Calu3 (cell line): ENCODE data around the gene PDLIM1. TPM values are rescaled to one million over a fixed set of nuclear protein-coding genes. Genes with fewer than 3 reads are reported as not detected.

Source experiments
- BruUV-seq: library from RNA; stranded (reverse); fragments of 400-500 nt; replicated peaks from 2 replicates; lab custom pipeline; 2021; lab: Mats Ljungman, UMichigan
- CTCF ChIA-PET: fragments of 300-600 bp; sonication (Branson Sonifier 250); formaldehyde crosslinking; loops from one replicate; lab custom pipeline; 2022; ENCODE audit warnings: antibody characterized with exemption; lab: Charles Lee
- DNase-seq: peaks from one replicate; pipeline ENCODE4 v3.0.0; 2022
- H3K27ac Mint-ChIP-seq: one replicate; pipeline ENCODE4 v1.8.0; 2022; ENCODE audit warnings: mixed read lengths; ENCODE audit not compliant: unreplicated experiment
- H3K27me3 Mint-ChIP-seq: one replicate; pipeline ENCODE4 v1.8.0; 2022; ENCODE audit warnings: mixed read lengths; ENCODE audit not compliant: unreplicated experiment
- H3K36me3 Mint-ChIP-seq: one replicate; pipeline ENCODE4 v1.8.0; 2022; ENCODE audit warnings: mild to moderate bottlenecking, moderate library complexity, mixed read lengths; ENCODE audit not compliant: insufficient read depth, unreplicated experiment
- H3K4me1 Mint-ChIP-seq: one replicate; pipeline ENCODE4 v1.8.0; 2022; ENCODE audit warnings: mild to moderate bottlenecking, low read depth, mixed read lengths; ENCODE audit not compliant: unreplicated experiment
- H3K4me3 Mint-ChIP-seq: one replicate; pipeline ENCODE4 v1.8.0; 2022; ENCODE audit warnings: mild to moderate bottlenecking, low read depth, moderate library complexity, mixed read lengths; ENCODE audit not compliant: unreplicated experiment
- H3K9me3 Mint-ChIP-seq: one replicate; pipeline ENCODE4 v1.8.0; 2022; ENCODE audit warnings: low read depth, mixed read lengths; ENCODE audit not compliant: unreplicated experiment
- intact Hi-C: fragments of 100-400 bp; cut with micrococcal nuclease; formaldehyde crosslinking; loops from one replicate; pipeline ENCODE4 v1.10.0; 2022; ENCODE audit not compliant: unreplicated experiment
- total RNA-seq: library from RNA; stranded (reverse); gene quantifications from 2 replicates; pipeline ENCODE4 v1.2.3, GENCODE V29; 2022
- TF ChIP-seq, protein P1 (sequence below): fragments of 200-600 bp; IDR thresholded peaks from one replicate; pipeline ENCODE4 v1.8.0; 2022; ENCODE audit warnings: antibody characterized with exemption; ENCODE audit not compliant: unreplicated experiment

Gene PDLIM1
- total RNA-seq, 1 experiment from 2014 or later, result 49.7 TPM

DNA sequence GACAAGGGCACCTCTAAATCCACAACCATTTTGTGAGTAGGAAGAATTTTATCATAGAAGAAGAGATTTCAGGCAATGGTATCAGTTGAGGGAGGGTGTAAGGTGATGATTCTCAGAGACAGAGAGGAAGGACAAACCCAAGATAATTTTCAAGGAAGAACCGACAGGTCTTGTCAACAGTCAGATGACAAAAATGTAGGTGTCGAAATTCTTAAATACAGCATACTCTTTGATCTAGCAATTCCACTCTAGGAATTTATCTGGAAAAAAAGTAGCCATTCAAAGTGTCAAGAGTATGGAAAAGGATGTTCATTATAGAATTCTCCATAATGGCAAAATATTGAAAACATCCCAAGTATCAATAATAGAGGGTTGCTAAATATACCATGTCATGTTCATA lies 14.2 kb upstream of the PDLIM1 start:
- Mint-ChIP-seq H3K36me3 (peaks cover 6% of the 10 kb centered on the region), H3K9me3 (no peaks in the 10 kb centered on the region), H3K27me3 (no peaks in the 10 kb centered on the region), H3K4me1 (peaks cover 29% of the 10 kb centered on the region), H3K4me3 (no peak overlapping the region), H3K27ac (no peak overlapping the region)
- BruUV-seq, result no TSS peak
- intact Hi-C loops, result loop anchor here (5.0 kb wide), 2 partner anchors 42 to 58 kb away; no protein-coding TSS in a partner anchor
- CTCF ChIA-PET, result no interaction called here
- TF ChIP-seq, protein P1, sequence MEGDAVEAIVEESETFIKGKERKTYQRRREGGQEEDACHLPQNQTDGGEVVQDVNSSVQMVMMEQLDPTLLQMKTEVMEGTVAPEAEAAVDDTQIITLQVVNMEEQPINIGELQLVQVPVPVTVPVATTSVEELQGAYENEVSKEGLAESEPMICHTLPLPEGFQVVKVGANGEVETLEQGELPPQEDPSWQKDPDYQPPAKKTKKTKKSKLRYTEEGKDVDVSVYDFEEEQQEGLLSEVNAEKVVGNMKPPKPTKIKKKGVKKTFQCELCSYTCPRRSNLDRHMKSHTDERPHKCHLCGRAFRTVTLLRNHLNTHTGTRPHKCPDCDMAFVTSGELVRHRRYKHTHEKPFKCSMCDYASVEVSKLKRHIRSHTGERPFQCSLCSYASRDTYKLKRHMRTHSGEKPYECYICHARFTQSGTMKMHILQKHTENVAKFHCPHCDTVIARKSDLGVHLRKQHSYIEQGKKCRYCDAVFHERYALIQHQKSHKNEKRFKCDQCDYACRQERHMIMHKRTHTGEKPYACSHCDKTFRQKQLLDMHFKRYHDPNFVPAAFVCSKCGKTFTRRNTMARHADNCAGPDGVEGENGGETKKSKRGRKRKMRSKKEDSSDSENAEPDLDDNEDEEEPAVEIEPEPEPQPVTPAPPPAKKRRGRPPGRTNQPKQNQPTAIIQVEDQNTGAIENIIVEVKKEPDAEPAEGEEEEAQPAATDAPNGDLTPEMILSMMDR, result no peak
- DNase-seq, result no peak

DNA sequence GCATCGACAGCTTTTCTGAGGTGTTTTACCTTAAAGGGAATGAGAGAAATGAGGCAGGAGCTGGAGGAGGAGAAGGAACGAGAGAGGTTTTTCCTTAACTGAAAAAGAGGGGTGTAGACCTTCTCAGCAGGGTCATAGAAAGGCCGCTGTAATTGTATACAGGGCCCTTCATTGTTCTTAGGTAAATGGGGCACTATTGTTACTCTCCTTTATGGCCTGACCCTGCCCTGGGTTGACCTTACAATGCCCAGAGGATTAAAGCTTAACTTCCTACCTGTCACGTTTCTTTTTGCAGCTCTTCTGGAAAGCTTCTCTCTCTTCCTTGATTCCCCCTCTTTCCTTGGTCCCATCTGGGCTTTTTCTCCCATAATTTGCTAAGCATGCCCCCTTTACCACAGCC lies 13.7 kb upstream of the PDLIM1 start:
- no peak overlapping the region for H3K4me3 Mint-ChIP-seq
- BruUV-seq, result no TSS peak
- H3K27ac Mint-ChIP-seq, result no peak overlapping the region
- peaks cover 23% of the 10 kb centered on the region for H3K4me1 Mint-ChIP-seq
- H3K36me3 Mint-ChIP-seq, result peaks cover 6% of the 10 kb centered on the region
- H3K27me3 Mint-ChIP-seq, result no peaks in the 10 kb centered on the region
- no peak for DNase-seq
- CTCF ChIA-PET, result no interaction called here
- TF ChIP-seq, protein P1, result no peak
- intact Hi-C loops, result no loop called here
- H3K9me3 Mint-ChIP-seq, result no peaks in the 10 kb centered on the region

DNA sequence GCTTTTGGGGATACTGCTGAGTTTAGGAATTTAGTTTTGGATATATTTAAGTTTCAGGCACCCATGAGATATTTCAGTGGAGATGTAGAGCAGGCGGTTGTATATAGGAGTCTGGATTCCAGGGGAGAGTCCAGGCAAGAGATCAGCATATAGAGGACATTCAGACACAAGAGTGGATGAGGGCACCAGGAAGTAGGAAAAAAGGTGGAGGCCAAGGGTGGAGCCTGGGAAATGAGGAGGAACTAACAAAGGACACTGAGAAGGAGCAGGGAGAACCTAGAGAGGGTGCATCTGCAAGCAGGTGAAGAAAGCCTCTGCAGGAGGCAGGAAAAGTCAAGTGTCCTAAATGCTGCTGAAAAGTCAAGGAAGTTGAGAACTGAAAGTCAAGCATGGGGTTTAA lies 13.1 kb upstream of the PDLIM1 start:
- TF ChIP-seq, protein P1, result no peak
- DNase-seq, result no peak
- BruUV-seq, result no TSS peak
- Mint-ChIP-seq H3K4me3 (no peak overlapping the region), H3K27me3 (no peaks in the 10 kb centered on the region), H3K4me1 (peaks cover 18% of the 10 kb centered on the region), H3K9me3 (no peaks in the 10 kb centered on the region), H3K36me3 (peaks cover 6% of the 10 kb centered on the region), H3K27ac (no peak overlapping the region)
- CTCF ChIA-PET, result no interaction called here
- intact Hi-C loops, result no loop called here

DNA sequence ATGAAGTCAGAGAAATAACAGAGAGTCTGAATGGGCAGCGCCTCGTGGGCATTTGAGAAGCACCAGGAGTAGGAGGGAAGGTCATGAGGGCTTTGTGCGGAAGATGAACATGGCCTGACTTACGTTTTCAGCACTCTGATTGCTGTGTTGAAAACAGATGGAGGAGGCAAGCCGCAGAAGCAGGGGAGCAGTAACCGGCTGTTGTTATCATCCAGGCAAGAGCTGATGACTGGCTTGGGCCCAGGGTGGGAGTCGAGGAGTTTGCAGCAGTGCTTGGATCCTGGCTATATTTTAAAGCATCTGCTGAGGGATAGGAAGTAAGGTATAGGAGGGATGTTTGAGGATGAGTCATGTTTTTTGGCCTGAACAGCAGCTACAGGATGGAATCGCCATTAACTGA lies 12.7 kb upstream of the PDLIM1 start:
- Mint-ChIP-seq H3K36me3 (peaks cover 2% of the 10 kb centered on the region), H3K27me3 (no peaks in the 10 kb centered on the region), H3K4me1 (peaks cover 14% of the 10 kb centered on the region), H3K4me3 (no peak overlapping the region), H3K27ac (no peak overlapping the region), H3K9me3 (no peaks in the 10 kb centered on the region)
- intact Hi-C loops, result no loop called here
- CTCF ChIA-PET, result no interaction called here
- TF ChIP-seq, protein P1, result no peak
- no TSS peak for BruUV-seq
- DNase-seq, result no peak
